HG03045 (cell line): ENCODE measurements around the gene CCL22.
"Not testable (repeated sequence)": the region's sequence is repeated elsewhere in the genome, so short reads cannot be mapped to it uniquely, and the experiment has no call there.

Source experiments
- ATAC-seq: cut with Tn5 transposase; IDR thresholded peaks from one replicate; pipeline ENCODE4 v1.9.1; 2021; ENCODE audit warnings: mild to moderate bottlenecking, moderate library complexity; ENCODE audit not compliant: unreplicated experiment

CCL22 gene

GRCh38 chr16:57374067-57374534 lies 15.5 kb downstream of the CCL22 start:
- no peak for ATAC-seq

GRCh38 chr16:57374925-57375465 lies 16.4 kb downstream of the CCL22 start:
- not testable (repeated sequence) for ATAC-seq

GRCh38 chr16:57376313-57376818 lies 17.8 kb downstream of the CCL22 start:
- no peak for ATAC-seq

DNA sequence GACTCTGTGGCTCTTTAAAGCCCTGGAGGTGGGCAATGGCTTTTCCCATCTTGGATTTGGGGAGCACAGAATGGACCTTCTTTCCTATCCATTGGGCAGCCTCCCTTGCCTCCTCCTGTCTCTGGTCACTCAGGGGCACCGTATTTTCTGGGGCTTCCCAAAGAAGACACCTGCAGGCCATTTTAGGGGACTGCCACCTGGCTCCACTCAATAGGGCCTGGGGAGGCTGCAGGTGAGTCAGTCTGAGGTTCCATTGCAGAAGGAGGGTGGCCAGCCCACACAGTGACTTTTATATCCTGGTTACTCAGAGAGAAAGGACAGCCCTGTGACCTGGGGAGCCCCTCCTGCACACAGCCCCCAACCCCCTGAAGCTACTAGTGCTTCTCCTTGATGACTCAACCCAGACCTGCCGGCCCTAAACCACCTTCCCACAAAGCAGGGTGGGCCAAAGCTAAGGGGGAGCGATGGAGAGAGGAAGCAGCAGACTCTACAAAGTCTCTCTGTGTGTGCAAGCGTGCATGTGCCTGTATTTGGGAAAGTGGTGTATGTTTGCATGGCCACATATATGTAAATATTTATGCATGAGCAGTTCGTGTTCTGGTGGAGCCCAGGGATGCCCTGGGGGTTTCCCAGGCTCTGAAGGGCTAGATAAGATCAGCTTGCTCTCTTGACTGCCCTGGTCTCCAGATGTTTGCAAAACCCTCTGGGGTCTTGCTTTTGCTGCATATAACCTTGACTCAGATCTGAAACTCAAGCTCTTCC lies 18.7 kb downstream of the CCL22 start:
- ATAC-seq = peak; percentile 62

DNA sequence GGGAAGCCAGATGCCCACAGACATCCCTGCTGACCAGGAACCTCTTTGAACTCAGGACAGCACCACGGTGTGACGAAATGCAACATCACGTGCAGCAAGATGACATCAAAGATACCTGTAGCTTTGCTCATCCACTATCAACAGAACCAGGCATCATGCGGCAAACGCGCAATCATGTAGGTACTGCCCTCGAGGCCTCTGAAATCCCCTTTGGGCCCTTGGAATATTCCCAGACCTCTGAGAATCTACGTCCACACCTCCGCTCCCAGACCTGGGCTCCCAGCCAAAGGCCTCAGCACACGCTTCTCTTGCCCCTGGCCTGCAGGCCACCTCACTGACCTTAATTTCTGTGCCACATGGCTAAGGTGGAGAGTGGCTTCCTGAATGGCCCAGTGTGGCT lies 21.0 kb downstream of the CCL22 start:
- ATAC-seq = no peak

- no peak for ATAC-seq
Measured at GRCh38 chr16:57380671-57381462, 22.3 kb downstream of the CCL22 start.

DNA sequence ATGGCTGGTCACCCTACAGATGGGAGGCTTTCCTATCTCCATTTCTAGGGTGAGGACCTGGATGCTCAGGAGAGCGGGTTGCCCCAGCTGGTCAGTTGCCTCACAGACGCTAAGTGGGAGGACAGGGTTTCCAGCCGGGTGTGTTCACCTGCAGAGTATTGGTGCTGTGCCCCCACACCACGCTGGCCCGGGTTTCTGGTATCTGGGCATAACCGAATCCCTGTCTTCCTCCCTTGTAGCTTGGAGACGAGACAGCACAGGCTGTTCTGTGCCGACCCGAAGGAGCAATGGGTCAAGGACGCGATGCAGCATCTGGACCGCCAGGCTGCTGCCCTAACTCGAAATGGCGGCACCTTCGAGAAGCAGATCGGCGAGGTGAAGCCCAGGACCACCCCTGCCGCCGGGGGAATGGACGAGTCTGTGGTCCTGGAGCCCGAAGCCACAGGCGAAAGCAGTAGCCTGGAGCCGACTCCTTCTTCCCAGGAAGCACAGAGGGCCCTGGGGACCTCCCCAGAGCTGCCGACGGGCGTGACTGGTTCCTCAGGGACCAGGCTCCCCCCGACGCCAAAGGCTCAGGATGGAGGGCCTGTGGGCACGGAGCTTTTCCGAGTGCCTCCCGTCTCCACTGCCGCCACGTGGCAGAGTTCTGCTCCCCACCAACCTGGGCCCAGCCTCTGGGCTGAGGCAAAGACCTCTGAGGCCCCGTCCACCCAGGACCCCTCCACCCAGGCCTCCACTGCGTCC lies 23.4 kb downstream of the CCL22 start:
- no peak for ATAC-seq

- ATAC-seq = no peak
Measured at GRCh38 chr16:57382535-57383275, 24.1 kb downstream of the CCL22 start.

- ATAC-seq = no peak
Measured at GRCh38 chr16:57383276-57384247, 25.0 kb downstream of the CCL22 start.

GRCh38 chr16:57384248-57385070 lies 25.9 kb downstream of the CCL22 start:
- ATAC-seq = no peak

GRCh38 chr16:57385083-57385482 lies 26.5 kb downstream of the CCL22 start:
- no peak for ATAC-seq

DNA sequence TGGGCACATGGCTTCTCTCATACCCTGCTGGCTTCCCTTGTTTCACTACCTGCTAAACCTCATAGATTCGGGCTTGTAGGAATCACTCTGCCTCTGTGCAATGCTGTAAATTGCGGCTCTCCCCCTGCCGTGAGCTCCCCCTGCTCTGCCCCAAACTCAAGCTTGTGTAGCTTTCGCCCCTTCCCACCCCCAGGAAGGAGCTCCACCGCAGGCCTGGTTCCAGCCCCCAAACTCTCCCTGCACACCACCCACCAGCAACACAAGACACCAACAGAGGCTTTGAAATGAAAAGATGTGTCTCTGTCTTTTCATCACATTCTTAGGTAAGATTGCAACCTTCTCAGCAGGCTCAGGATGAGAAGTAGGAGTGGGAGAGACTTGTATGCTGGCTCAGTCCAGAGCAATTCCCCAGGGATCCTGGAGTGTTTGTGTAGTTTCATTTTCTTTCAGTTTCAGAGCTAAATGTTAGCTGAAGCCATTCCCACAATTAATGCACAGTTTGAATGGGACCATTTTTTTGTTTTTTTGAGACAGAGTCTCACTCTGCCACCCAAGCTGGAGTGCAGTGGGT lies 27.9 kb downstream of the CCL22 start:
- ATAC-seq = no peak

DNA sequence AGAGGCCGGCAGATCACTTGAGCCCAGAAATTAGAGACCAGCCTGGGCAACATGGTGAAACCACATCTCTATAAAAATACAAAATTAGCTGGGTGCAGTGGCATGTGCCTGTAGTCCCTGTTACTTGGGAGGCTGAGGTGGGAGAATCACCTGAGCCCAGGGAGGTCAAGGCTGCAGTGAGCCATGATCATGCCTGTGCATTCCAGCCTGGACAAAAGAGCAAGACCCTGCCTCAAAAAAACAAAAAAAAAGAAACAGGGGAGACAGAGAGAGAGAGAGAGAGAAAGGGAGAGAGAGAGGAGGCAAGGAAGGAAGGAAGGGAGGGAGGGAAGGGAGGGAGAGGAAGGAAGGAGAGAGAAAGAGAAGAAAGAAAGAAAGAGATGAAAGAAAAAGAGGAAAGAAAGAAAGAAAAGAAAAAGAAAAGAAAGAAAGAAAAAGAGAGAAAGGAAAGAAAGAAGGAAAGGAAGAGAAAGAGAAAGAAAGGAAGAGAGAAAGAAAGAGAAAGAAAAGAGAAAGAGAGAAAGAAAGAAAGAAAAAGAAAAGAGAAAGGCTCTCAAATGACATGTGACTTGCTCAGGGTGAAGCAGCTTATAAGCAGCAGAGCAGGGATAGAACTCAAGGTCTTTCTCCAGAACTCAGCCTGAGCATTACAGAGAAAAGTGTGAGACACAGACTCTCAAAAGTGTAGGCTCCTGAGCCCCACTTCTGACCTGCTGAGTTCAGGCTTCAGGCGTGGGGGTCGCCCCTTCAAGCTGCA lies 29.2 kb downstream of the CCL22 start:
- ATAC-seq = no peak

GRCh38 chr16:57388359-57389086 lies 29.9 kb downstream of the CCL22 start:
- no peak for ATAC-seq

DNA sequence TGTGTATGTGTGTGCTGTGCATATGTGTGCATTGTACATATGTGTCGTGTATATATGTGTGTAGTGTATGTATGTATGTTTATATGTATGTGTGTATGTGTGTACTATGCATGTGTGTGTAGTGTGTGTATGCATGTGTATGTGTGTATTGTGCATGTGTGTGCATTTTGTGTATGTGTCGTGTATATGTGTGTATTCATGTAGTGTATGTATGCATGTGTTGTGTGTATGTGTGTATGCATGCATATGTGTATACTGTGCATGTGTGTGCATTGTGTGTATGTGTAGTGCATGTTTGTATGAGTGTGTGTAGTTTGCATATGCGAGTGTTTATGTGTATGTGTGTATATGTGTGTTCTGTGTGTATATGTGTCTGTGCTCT lies 30.5 kb downstream of the CCL22 start:
- no peak for ATAC-seq

DNA sequence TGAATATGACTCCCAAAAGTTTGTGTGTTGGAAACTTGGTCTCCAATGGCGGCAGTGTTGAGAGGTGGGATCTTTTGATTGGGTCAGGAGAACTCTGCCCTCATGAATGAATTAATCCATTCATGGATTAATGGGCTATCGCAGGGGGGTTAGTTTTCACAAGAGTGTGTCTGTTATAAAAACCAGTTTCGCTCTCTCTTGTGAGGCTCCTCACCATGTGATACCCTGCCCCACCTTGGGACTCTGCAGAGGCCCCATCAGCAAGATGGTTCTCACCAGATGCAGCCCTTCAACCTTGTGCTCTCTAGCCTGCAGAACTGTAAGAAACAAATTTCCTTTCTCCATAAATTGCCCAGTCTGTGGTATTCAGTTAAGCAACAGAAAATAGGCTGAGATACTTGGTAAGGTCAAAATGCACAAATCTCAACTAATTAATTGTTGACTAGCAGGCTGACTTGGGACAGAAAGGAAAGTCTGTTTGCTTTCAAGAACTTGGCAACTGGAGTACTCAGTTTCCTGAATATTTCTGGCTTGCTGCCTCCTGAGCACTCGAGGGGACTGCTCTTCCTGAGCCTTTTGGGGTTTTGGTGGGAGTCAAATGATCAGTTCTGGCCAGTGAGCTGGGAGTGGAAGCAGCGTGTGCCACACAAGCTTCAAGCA lies 32.2 kb downstream of the CCL22 start:
- ATAC-seq = no peak
